Nephron (organoid): ENCODE measurements around the gene POLD4.

Experiments used
- H3K27ac Mint-ChIP-seq, 3 experiments: 2 replicates each; pipeline ENCODE4 v1.8.0; 2020; ENCODE audit warnings: mixed read lengths in 3 of 3, mild to moderate bottlenecking in 2 of 3, moderate library complexity in 1 of 3
- H3K27me3 Mint-ChIP-seq: 2 replicates; pipeline ENCODE4 v1.8.0; 2021; ENCODE audit warnings: low read depth, mild to moderate bottlenecking, moderate library complexity, mixed read lengths
- H3K36me3 Mint-ChIP-seq: 2 replicates; pipeline ENCODE4 v1.8.0; 2020; ENCODE audit warnings: low read depth, mixed read lengths
- H3K4me1 Mint-ChIP-seq: 2 replicates; pipeline ENCODE4 v1.8.0; 2020; ENCODE audit warnings: mixed read lengths
- H3K4me3 Mint-ChIP-seq, 3 experiments: 2 replicates each; pipeline ENCODE4 v1.8.0; 2020; ENCODE audit warnings: mild to moderate bottlenecking in 3 of 3, mixed read lengths in 3 of 3, moderate library complexity in 2 of 3
- H3K9me3 Mint-ChIP-seq: 2 replicates; pipeline ENCODE4 v1.8.0; 2020; ENCODE audit warnings: mixed read lengths
- TF ChIP-seq, protein P1 (sequence below), 3 experiments: fragments of 200-600 bp; sonication (generic); IDR thresholded peaks; one replicate each; pipeline ENCODE4 v1.5.0; 2021; ENCODE audit warnings: antibody characterized with exemption in 3 of 3; ENCODE audit not compliant: unreplicated experiment in 3 of 3

The POLD4 gene

DNA sequence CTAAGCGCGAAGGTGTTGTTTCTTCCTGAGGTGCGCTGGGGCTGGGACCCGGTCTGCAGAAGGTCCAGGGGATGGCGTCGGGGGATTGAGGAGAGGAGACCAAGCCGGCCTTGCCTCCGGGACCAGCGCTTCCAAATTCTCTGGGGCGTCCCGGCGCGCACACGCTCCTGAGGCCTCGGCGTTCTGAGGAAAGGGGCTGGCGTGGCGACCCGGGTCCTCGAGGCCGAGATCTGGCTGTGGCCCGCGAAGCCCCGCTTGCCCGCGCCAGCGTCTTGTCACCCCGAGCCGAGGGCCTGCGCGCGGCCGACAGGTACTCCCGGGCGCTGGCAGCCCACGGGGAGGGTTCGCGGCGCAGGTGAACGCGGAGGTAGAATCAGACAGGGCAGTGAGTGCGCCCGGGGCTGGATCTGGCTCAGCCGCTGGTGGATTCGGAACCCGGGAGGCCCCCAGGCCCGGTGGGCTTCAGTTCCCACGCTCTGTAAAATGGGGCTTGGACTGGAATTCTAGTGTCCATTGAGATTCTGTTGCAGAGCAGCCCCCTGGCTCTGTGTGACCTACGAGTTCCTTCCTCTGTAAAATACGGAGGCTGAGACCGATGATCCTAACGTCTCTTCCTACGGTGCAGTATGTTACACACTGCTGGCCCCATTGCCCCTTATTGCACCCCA is 35.3 kb downstream of the POLD4 start:
- Mint-ChIP-seq H3K9me3 (no peaks in the 10 kb centered on the region), H3K4me1 (peaks cover 9% of the 10 kb centered on the region), H3K4me3 (peak overlapping the region; percentile 92 to 98 (median 95)), H3K27me3 (peaks cover 8% of the 10 kb centered on the region), H3K36me3 (no peaks in the 10 kb centered on the region), H3K27ac (peak overlapping the region; percentile 90 to 96 (median 96))
- TF ChIP-seq, protein P1, sequence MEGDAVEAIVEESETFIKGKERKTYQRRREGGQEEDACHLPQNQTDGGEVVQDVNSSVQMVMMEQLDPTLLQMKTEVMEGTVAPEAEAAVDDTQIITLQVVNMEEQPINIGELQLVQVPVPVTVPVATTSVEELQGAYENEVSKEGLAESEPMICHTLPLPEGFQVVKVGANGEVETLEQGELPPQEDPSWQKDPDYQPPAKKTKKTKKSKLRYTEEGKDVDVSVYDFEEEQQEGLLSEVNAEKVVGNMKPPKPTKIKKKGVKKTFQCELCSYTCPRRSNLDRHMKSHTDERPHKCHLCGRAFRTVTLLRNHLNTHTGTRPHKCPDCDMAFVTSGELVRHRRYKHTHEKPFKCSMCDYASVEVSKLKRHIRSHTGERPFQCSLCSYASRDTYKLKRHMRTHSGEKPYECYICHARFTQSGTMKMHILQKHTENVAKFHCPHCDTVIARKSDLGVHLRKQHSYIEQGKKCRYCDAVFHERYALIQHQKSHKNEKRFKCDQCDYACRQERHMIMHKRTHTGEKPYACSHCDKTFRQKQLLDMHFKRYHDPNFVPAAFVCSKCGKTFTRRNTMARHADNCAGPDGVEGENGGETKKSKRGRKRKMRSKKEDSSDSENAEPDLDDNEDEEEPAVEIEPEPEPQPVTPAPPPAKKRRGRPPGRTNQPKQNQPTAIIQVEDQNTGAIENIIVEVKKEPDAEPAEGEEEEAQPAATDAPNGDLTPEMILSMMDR (IDR thresholded peaks at IDR 0.05; ENCODE audit: unreplicated experiment in 3 of 3), result no peak

DNA sequence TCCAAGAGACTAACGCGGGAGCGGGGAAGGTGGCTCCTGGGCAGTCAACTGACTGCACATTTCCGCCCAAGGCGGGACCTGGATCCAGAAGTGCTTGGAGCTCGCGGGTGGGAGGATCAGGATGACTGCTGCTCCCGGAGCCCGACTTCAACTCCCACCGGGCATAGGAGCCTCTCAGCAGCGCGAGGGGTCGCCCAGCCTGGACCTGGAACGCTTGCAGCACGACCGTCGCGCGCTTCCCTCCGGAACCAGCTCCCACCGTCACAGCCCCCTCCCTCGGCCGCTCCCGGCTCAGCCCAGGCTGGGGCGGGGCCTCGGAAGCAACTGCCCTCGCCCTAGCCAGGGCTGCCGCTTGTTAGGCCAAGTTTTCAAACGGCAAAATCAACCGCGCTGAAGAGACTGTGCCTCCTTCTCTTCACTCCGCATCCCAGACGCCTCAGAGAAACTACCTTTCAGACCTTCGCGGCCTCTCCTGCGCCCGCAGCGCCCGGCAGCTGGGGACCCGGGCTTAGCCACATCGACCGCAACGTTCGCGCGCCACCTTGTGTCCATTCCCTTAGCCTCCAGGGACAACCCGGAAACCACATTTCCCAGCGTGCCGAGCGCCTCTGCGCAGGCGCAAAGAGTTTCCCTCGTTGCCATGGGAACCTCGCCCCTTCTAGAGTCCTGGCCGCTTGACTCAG is 36.0 kb downstream of the POLD4 start:
- TF ChIP-seq, protein P1 (IDR thresholded peaks at IDR 0.05; ENCODE audit: unreplicated experiment in 3 of 3), result peak; percentile 94 to 99 (median 96)
- Mint-ChIP-seq H3K27ac (peak overlapping the region; percentile 90 to 96 (median 96)), H3K36me3 (no peaks in the 10 kb centered on the region), H3K9me3 (no peaks in the 10 kb centered on the region), H3K4me3 (peak overlapping the region; percentile 92 to 98 (median 95)), H3K4me1 (peaks cover 9% of the 10 kb centered on the region), H3K27me3 (peaks cover 8% of the 10 kb centered on the region)

DNA sequence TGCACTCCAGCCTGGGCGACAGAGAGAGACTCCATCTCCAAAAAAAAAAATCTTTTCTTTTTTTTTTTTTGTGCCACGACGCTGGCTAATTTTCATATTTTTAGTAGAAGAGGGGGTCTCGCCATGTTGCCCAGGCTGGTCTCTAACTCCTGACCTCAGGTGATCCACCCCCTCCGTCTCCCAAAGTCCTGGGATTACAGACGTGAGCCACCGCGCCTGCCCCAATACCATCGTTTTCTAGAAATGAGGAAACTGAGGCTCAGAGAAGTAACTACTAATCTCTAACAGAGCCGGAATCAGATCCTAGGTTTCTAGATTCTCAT is 36.5 kb downstream of the POLD4 start:
- peak overlapping the region; percentile 92 to 98 (median 95) for H3K4me3 Mint-ChIP-seq
- H3K27ac Mint-ChIP-seq, result peak overlapping the region; percentile 90 to 96 (median 96)
- H3K4me1 Mint-ChIP-seq, result peaks cover 9% of the 10 kb centered on the region
- TF ChIP-seq, protein P1 (IDR thresholded peaks at IDR 0.05; ENCODE audit: unreplicated experiment in 3 of 3), result no peak
- no peaks in the 10 kb centered on the region for H3K36me3 Mint-ChIP-seq
- peaks cover 8% of the 10 kb centered on the region for H3K27me3 Mint-ChIP-seq
- no peaks in the 10 kb centered on the region for H3K9me3 Mint-ChIP-seq

DNA sequence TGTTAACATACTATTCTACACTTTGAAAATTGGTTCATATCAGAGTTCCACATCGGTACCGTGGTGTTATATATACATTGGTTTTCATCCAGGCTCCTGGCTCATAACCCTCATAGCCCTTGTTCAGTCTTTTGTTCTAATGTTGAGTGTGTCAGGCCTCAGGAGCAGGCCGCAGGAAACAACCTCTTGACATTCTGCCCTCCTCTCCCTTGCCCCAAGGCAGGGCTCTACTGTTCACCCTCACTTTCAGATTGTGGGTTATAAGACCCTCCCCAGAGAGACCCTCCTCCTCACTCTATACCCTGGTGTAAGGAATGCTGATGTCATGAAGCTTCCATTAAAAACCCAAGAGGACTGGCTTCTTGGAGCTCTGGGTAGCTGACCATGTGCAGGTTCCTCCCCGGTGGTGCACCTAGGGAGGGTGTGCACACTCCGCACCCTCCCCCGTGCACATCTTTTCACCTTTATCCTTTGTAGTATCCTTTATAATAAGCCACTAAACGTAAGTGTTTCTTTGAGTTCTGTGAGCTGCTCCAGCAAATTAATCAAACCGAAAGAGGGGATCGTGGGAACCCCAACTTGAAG is 37.9 kb downstream of the POLD4 start:
- H3K27ac Mint-ChIP-seq, result peak overlapping the region in 1 of 3 experiments; percentile 55
- H3K27me3 Mint-ChIP-seq, result peaks cover 8% of the 10 kb centered on the region
- no peaks in the 10 kb centered on the region for H3K9me3 Mint-ChIP-seq
- H3K4me3 Mint-ChIP-seq, result peak overlapping the region; percentile 65 to 81 (median 80)
- peaks cover 9% of the 10 kb centered on the region for H3K4me1 Mint-ChIP-seq
- no peaks in the 10 kb centered on the region for H3K36me3 Mint-ChIP-seq
- TF ChIP-seq, protein P1 (IDR thresholded peaks at IDR 0.05; ENCODE audit: unreplicated experiment in 3 of 3), result no peak

DNA sequence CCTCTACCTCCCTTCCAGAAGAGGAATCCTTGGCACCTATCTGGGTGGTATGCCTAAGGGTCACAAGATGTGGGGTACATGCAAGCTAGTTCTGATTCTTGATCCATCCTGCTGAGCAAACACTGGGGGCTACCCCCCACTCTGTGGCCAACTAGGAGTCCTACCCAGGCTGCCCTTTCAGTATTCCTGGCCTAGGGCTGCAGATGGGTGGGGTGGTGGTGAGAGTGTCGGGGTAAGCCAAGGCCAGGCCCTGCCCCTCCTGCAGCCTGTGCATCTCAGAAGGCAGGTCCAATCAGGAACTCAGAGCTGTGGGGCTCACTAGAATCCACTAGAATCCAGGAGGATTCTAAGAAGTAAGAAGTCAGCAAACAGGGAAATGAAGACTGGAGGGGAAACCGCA is 39.1 kb downstream of the POLD4 start:
- peak overlapping the region; percentile 31 to 54 (median 41) for H3K4me3 Mint-ChIP-seq
- H3K4me1 Mint-ChIP-seq, result peaks cover 9% of the 10 kb centered on the region
- H3K27me3 Mint-ChIP-seq, result peaks cover 8% of the 10 kb centered on the region
- TF ChIP-seq, protein P1 (IDR thresholded peaks at IDR 0.05; ENCODE audit: unreplicated experiment in 3 of 3), result no peak
- H3K36me3 Mint-ChIP-seq, result no peaks in the 10 kb centered on the region
- H3K9me3 Mint-ChIP-seq, result no peaks in the 10 kb centered on the region
- H3K27ac Mint-ChIP-seq, result peak overlapping the region in 1 of 3 experiments; percentile 38
